Breast epithelium (tissue), 4 donors: ENCODE measurements around the gene PRMT1. TPM values are rescaled to one million over a fixed set of nuclear protein-coding genes. Genes with fewer than 3 reads are reported as not detected.

Source experiments
- DNase-seq, 2 donors: peaks; one replicate each; pipeline ENCODE4 v3.0.0-alpha.2; 2019; ENCODE audit warnings: low spot score in 2 of 2
- H3K27ac ChIP-seq, 2 donors: fragments of 200-600 bp; sonication (generic) in 1 of 2; one replicate each; pipeline ENCODE4 v1.5.1; 2016 to 2019; ENCODE audit warnings: mild to moderate bottlenecking in 1 of 2
- H3K27me3 ChIP-seq, 2 donors: fragments of 200-600 bp; sonication (generic) in 1 of 2; one replicate each; pipeline versions ENCODE4 v1.5.1 to v1.6.0; 2017 to 2019; ENCODE audit warnings: control low read depth in 1 of 2, mild to moderate bottlenecking in 1 of 2
- H3K36me3 ChIP-seq: fragments of 200-600 bp; one replicate; pipeline ENCODE4 v1.5.1; 2019
- H3K4me1 ChIP-seq, 2 donors: fragments of 200-600 bp; sonication (generic); one replicate each; pipeline ENCODE4 v1.5.1; 2016 to 2019; ENCODE audit warnings: control low read depth in 1 of 2
- H3K4me3 ChIP-seq, 3 donors: fragments of 200-600 bp; sonication (generic); 1 replicate in 2 of 3; 2 replicates in 1 of 3; pipeline ENCODE4 v1.5.1; 2016 to 2019; ENCODE audit warnings: mild to moderate bottlenecking in 3 of 3, moderate library complexity in 2 of 3
- H3K9me3 ChIP-seq, 2 donors: fragments of 200-600 bp; sonication (generic) in 1 of 2; one replicate each; pipeline ENCODE4 v1.5.1; 2016 to 2019; ENCODE audit warnings: control low read depth in 1 of 2
- POLR2A ChIP-seq: fragments of 450-650 bp; IDR thresholded peaks from one replicate; pipeline ENCODE4 v1.6.1; 2016; ENCODE audit warnings: antibody characterized with exemption, mild to moderate bottlenecking, moderate library complexity
- POLR2AphosphoS5 ChIP-seq, 3 donors: sonication (generic); formaldehyde crosslinking; IDR thresholded peaks; one replicate each; pipeline ENCODE4 v1.6.1; 2017; ENCODE audit warnings: antibody characterized with exemption in 3 of 3
- intact Hi-C: fragments of 100-400 bp; cut with DNase I; formaldehyde crosslinking; loops from one replicate; pipeline ENCODE4 v1.15.1; 2023; ENCODE audit warnings: low total_unique reads
- total RNA-seq, 3 donors: library from RNA; depleted of rRNA; stranded (reverse); fragments of >200 nt; gene quantifications; one replicate each; pipeline ENCODE4 v1.1.0, GENCODE V29; 2016
- TF ChIP-seq, protein P1 (sequence below), 3 donors: fragments of 450-650 bp; IDR thresholded peaks; one replicate each; pipeline ENCODE4 v1.5.1; 2016 to 2017; ENCODE audit warnings: antibody characterized with exemption in 3 of 3, mild to moderate bottlenecking in 3 of 3, moderate library complexity in 3 of 3

Gene PRMT1
- total RNA-seq, 3 donors from 2014 or later, result 137 to 227 (median 154) TPM

DNA sequence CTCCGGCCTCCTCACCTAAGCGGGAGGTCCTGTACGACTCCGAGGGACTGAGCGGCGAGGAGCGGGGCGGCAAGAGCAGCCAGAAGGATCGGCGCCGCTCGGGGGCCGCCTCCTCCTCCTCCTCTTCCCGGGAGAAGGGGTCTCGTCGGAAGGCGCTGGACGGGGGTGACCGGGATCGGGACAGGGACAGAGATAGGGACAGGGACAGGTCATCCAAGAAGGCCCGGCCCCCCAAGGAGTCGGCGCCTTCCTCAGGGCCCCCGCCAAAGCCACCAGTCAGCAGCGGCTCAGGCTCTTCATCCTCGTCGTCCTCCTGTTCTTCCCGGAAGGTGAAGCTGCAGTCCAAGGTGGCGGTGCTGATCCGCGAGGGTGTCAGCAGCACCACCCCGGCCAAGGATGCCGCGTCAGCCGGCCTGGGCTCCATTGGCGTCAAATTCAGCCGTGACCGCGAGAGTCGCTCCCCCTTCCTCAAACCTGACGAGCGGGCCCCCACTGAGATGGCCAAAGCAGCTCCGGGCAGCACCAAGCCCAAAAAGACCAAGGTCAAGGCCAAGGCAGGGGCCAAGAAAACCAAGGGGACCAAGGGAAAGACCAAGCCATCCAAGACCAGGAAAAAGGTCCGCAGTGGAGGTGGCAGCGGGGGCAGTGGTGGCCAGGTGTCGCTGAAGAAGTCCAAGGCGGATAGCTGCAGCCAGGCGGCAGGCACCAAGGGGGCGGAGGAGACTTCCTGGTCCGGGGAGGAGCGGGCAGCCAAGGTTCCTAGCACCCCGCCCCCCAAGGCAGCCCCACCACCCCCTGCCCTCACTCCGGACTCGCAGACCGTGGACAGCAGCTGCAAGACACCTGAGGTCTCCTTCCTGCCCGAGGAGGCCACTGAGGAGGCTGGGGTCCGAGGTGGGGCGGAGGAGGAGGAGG lies 24.3 kb upstream of the PRMT1 start:
- H3K36me3 ChIP-seq, result peaks cover 16% of the 10 kb centered on the region
- H3K4me3 ChIP-seq, result no peak overlapping the region
- no peak for TF ChIP-seq POLR2A
- TF ChIP-seq, protein P1, sequence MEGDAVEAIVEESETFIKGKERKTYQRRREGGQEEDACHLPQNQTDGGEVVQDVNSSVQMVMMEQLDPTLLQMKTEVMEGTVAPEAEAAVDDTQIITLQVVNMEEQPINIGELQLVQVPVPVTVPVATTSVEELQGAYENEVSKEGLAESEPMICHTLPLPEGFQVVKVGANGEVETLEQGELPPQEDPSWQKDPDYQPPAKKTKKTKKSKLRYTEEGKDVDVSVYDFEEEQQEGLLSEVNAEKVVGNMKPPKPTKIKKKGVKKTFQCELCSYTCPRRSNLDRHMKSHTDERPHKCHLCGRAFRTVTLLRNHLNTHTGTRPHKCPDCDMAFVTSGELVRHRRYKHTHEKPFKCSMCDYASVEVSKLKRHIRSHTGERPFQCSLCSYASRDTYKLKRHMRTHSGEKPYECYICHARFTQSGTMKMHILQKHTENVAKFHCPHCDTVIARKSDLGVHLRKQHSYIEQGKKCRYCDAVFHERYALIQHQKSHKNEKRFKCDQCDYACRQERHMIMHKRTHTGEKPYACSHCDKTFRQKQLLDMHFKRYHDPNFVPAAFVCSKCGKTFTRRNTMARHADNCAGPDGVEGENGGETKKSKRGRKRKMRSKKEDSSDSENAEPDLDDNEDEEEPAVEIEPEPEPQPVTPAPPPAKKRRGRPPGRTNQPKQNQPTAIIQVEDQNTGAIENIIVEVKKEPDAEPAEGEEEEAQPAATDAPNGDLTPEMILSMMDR (IDR thresholded peaks at IDR 0.05), result no peak
- no peaks in the 10 kb centered on the region for H3K9me3 ChIP-seq
- no peak overlapping the region for H3K27ac ChIP-seq
- H3K27me3 ChIP-seq, result no peaks in the 10 kb centered on the region
- H3K4me1 ChIP-seq, result no peaks in the 10 kb centered on the region
- intact Hi-C loops, result no loop called here
- no peak for DNase-seq

DNA sequence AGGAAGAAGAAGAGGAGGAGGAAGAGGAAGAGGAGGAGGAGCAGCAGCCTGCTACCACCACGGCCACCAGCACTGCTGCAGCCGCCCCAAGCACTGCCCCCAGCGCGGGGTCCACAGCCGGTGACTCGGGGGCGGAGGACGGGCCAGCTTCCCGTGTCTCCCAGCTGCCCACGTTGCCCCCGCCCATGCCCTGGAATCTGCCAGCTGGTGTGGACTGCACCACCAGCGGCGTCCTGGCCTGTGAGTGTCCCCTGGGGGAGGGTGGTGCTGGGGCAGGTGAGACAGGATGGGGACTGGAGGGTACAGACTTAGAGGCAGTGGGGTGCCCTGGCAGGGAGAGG lies 23.6 kb upstream of the PRMT1 start:
- no peak overlapping the region for H3K4me3 ChIP-seq
- intact Hi-C loops, result no loop called here
- peaks cover 16% of the 10 kb centered on the region for H3K36me3 ChIP-seq
- TF ChIP-seq POLR2A (no peak), POLR2AphosphoS5 (IDR thresholded peaks at IDR 0.05) (no peak)
- TF ChIP-seq, protein P1 (IDR thresholded peaks at IDR 0.05), result no peak
- no peaks in the 10 kb centered on the region for H3K27me3 ChIP-seq
- H3K27ac ChIP-seq, result no peak overlapping the region
- no peaks in the 10 kb centered on the region for H3K4me1 ChIP-seq
- H3K9me3 ChIP-seq, result no peaks in the 10 kb centered on the region
- no peak for DNase-seq

DNA sequence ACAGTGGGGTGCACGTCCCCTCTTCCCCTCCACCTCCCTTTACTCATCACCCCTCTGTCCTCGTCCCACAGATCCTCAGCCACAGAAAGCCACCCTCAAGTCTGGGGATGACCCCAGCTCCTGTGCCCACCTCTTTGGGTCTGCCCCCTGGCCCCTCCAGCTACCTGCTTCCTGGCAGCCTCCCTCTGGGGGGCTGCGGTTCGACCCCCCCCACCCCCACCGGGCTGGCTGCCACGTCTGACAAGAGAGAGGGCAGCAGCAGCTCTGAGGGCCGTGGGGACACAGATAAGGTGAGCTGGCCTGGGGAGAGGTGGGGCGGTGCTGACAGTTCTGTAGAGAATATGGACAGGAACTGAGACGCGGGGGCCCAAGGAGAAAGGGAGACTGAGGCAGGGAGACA lies 22.5 kb upstream of the PRMT1 start:
- no peak overlapping the region for H3K27ac ChIP-seq
- H3K4me3 ChIP-seq, result no peak overlapping the region
- intact Hi-C loops, result loop anchor here (1.0 kb wide), 1 partner anchor 17 kb away; no protein-coding TSS in a partner anchor
- no peaks in the 10 kb centered on the region for H3K27me3 ChIP-seq
- H3K9me3 ChIP-seq, result no peaks in the 10 kb centered on the region
- DNase-seq, result no peak
- TF ChIP-seq POLR2AphosphoS5 (IDR thresholded peaks at IDR 0.05), result no peak
- TF ChIP-seq, protein P1 (IDR thresholded peaks at IDR 0.05), result no peak
- TF ChIP-seq POLR2A, result no peak
- no peaks in the 10 kb centered on the region for H3K4me1 ChIP-seq
- H3K36me3 ChIP-seq, result peaks cover 16% of the 10 kb centered on the region

DNA sequence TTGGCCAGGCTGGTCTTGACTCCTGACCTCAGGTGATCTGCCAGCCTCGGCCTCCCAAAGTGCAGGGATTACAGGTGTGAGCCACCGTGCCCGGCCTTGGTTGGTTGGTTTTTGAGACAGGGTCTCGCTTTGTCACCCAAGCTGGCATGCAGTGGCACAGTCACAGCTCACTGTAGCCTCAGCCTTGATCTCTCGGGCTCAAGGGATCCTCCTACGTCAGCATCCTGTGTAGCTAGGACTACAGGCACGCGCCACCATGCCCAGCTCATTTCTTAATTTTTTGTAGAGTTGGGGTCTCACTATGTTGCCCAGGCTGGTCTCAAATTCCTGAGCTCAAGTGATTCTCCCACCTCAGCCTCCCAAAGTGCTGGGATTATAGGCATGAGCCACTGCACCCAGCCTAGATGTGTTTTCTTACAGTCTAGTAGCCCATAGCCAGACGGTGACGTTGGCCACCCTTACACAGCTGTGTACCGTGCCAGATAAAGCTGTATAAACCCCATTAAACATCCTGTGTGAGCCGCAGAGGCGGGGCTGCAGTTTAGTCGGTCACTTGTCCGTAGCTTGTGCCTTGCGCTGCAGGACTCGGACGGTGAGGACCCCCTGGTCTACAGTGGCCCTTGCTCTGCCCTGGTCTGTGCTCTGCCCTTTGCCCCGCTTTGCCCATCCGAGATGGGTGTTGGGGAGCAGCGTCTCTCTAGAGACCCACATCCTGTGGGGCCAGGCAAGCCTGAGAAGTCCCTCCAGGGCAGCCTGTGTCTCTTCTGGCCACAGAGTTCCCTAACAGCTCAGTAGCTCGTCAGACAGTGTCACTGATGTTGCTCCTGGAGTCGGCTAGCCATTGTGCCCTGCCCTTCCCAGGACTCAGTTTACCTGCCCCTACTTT lies 21.3 kb upstream of the PRMT1 start:
- intact Hi-C loops, result no loop called here
- Histone ChIP-seq H3K27ac (no peak overlapping the region), H3K9me3 (no peaks in the 10 kb centered on the region), H3K27me3 (no peaks in the 10 kb centered on the region), H3K4me3 (no peak overlapping the region), H3K4me1 (no peaks in the 10 kb centered on the region), H3K36me3 (peaks cover 16% of the 10 kb centered on the region)
- TF ChIP-seq, protein P1 (IDR thresholded peaks at IDR 0.05), result no peak
- TF ChIP-seq POLR2A (no peak), POLR2AphosphoS5 (IDR thresholded peaks at IDR 0.05) (no peak)
- no peak for DNase-seq
